ENCODE measurements around the gene ARHGEF39.
"Not testable (repeated sequence)": the region's sequence is repeated elsewhere in the genome, so short reads cannot be mapped to it uniquely, and the experiment has no call there.

The ARHGEF39 gene

DNA sequence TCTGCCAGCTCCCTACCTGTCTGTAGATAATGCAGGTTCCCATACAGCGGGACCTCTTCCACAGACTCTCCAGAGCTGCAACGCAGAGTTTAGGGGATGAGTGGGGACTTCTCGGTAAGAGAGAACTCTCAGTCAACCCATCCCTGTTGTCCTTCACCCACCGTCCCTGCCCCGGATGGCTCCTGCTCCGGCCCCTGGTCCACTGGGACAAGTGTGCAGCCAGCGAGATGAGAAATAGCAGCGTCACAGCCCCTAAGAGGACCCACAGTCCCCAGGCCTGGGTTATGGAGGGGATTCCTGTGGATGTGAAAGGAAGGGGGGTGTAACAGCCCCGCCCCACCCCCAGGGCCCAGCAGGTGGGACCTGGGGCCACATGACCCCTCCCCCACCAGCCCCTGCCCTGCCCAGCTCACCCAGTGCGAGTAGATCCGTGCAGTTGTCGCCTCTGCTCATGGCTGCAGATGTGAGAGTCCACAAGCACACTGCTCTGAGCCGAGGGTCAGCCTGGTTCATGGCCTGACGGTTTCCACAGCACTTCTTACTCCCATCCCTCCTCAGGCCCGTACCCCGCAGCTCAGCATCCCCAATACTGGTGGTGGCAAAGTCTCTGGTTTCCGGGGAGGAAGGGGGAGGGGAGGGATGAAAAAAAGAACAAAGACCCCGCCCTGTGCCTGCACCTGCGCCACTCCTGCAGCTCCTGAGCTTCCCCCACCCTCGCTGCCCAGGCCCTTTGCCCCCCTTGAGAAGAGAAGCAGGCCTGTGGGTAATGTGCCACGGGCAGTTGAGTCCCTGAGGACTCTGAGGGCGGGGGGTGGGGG lies 14.4 kb downstream of the ARHGEF39 start, which contains the start of gene SIT1:
Gene SIT1 (minus strand): TSS at position 591 of the 818 bp plus-strand sequence. CDS start 78 bp downstream, at position 513.
- DNase-seq (ENCODE audit: low read depth), result no peak

DNA sequence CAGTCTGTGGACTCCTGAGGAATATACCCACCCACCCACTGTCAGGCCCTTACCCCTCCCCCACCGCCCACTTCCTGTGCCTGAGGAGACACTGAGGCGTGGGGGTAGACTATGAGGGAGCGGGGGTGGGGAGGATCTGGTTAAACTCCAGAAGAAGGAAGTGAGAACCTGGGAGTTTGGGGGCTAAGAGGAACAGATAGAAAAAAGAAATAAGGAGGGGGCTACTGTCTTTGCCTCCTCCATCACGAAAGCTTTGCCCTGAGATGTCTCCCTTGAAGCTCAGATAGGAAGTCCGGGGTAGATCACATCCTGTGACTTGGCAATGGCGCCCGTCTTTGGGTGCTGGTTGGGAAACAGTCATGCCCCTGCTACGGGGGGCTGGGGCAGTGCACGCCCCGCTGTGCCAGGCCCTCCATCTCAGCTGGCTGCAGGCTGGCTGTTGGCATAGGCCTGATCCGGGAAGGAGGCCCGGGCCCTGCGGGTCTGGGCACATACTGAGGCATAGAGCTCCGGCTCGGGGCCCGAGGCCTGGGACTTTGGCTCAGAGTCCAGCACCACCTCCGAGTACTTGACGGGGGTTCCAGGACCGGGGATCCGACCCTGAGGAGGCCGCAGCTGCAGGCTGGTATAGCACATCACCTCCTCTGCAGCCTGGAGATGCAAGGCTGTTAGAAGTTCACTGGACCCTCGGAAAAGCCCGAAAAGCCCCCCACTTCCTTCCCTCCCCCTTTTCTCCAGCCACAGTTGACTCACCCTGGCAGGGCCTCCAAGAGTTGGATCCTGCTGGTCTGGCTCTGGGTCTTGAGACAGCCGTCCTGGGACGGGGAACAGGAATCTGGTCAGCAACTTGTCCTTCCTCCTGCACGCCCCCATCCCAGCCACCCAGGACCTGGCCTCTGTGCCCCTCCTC lies 15.3 kb downstream of the ARHGEF39 start:
- DNase-seq (ENCODE audit: low read depth), result no peak

DNA sequence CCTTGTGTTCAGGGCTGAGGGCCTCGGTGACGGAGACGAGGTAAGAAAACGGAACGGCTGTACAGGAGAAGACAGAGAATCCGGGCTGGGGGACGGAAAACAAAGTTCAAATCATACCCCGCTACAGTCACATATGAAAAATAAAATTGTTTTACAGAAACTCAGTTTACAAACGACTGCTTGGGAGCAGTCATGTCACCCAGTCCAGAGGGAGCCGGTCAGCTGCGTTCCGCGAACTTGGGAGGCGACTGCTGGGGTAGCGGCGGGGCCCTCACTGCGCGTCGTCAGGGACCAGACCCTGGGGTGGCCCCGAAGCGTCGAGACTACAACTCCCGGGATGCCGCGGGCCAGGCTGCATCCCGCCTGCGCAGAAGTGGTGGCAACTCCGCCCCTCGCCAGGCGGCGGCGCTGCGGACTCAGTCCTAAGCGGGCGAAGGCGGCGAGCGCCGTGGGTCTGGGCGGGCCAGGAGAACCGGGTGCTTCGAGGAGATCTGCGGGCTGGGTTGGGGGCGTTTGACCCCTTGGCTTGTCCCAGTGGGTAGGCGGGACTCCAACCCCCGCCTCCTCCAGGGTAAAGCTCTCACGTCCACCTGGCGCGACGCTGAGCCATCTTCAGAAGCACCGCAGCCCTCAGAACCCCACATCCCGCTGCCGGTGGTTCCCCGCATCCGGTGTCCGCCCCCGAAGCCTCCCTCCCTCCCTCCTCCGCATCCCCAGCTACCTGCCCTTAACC lies 18.3 kb downstream of the ARHGEF39 start:
- peak; percentile 91 for DNase-seq (ENCODE audit: low read depth)

GRCh38 chr9:35646153-35646532 lies 18.9 kb downstream of the ARHGEF39 start:
- no peak for DNase-seq (ENCODE audit: low read depth)

- not testable (repeated sequence) for DNase-seq (ENCODE audit: low read depth)
Observed at GRCh38 chr9:35645736-35646135, 19.3 kb downstream of the ARHGEF39 start.

DNA sequence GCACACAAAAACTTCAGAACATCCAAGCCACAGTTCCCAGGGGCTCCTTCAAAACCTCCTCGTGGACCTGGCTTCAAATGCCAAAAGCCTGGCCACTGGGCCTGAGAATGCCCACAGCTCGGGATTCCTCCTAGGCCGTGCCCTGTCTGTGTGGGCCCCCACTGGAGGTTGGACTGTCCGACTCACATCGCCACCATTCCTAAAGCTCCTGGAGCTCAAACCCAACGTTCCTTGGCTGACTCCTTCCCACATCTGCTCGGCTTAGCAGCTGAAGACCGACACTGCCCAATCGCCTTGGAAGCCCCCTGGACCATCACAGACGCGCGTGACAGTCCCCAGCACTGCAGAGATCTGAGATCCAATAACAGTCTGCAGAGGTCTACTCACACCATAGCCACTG lies 21.9 kb downstream of the ARHGEF39 start:
- DNase-seq (ENCODE audit: low read depth), result no peak

GRCh38 chr9:35641478-35641877 lies 23.5 kb downstream of the ARHGEF39 start:
- DNase-seq (ENCODE audit: low read depth), result not testable (repeated sequence)

DNA sequence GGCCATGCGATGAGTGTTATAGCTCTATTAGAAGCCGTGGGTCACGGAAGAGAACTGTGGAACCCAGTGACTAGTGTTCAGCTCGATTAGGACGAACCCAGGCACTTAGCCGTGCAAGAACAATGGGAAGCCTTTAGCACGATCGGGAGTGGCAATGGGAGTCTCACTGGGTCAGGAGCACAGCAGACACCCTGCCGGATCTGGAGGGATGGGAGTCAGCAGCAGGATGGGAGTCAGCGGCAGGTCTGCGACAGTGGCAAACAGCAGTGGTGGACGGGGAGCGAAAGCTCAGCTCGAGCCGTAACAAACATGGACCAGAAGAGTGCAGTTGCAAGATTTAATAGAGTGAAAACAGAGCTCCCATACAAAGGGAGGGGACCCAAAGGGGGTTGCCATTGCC lies 24.6 kb downstream of the ARHGEF39 start:
- not testable (repeated sequence) for DNase-seq (ENCODE audit: low read depth)

DNA sequence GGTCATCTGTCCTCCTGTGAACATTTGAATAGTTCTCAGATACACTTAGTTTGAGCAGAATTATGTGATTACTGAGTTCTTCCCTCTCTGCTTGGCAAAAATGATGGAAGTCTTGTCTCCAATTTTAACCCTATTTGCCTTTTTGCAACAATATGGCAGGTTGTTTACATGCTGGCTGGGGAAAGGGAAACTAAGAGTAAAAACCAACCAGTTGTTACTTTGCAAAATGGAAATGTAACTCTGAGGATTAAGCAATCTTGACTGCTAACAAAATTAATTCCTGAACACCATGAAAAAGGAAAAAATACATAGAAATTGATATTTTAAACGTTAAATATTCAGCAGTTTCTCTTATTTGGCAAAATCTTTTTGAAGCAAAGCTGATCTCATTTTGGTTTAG lies 25.4 kb downstream of the ARHGEF39 start:
- no peak for DNase-seq (ENCODE audit: low read depth)

- not testable (repeated sequence) for DNase-seq (ENCODE audit: low read depth)
Observed at GRCh38 chr9:35639225-35639624, 25.8 kb downstream of the ARHGEF39 start.

GRCh38 chr9:35638751-35639150 lies 26.2 kb downstream of the ARHGEF39 start:
- not testable (repeated sequence) for DNase-seq (ENCODE audit: low read depth)

DNA sequence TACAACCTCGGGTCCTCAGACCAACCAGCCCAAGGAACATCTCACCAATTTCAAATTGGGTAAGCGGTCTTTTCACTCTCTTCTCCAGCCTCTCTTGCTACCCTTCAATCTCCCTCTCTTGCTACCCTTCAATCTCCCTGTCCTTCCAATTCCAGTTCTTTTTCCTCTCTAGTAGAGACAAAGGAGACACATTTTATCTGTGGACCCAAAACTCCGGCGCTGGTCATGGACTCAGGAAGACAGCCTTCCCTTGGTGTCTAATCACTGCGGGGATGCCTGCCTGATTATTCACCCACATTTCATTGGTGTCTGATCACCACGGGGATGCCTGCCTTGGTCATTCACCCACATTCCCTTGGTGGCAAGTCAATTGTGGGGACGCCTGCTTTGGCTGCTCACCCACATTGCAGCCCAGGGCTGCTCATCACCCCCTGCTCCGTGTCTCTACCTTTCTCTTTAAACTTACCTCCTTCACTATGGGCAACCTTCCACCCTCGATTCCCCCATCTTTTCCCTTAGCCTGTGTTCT lies 27.5 kb downstream of the ARHGEF39 start:
- DNase-seq (ENCODE audit: low read depth), result not testable (repeated sequence)

GRCh38 chr9:35636877-35637246 lies 28.1 kb downstream of the ARHGEF39 start:
- not testable (repeated sequence) for DNase-seq (ENCODE audit: low read depth)

DNA sequence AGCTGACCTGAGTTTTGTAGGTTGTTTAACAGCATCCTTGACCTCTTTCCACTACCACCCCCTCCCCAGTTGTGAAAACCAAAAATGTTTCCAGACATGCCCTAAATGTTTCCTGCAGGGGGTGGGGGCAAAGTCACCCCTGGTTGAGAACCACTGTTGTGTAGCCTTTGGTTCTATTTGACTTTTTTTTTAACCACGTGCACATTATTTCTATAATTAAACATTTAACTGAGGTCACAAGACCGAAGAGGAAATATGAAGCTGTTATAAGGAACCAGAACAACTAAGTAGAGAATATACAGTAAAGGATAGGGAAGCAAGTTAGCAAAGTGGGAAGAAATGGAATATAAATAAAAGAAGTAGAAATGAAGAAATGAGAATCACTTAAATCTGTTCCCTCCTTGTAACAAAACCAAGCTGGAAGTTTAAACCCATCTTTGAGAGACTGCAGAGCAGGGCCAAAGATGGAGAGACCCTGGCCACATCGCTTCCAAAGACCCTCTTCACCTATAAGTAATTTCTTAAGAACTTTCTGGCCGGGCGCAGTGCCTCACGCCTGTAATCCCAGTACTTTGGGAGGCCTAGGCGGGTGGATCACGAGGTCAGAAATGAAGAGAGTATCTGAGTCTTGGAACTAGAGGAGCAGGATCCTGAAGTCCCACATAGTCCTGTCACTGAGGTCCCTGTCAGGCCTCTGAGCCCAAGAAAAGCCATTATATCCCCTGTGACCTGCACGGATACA lies 28.7 kb downstream of the ARHGEF39 start:
- DNase-seq (ENCODE audit: low read depth), result no peak

DNA sequence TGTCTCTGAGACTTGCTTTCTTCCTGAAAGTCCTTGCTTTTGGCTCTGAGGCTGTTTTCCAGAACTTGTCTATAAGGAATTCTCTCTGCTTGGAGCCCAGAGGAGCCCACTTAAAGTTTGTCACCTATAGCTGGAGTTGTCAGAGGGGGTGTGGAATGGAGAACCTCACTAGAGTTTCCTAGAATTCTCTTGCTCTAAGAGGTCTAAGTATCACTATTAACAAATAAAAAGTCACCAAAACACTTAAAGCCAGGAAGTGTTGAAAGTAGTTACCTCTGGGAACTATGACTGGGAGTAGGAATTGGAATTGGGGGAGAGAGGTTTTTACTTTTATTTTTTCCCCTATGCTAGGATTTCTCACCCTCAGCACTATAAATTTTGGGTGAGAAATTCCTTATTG lies 29.3 kb downstream of the ARHGEF39 start:
- no peak for DNase-seq (ENCODE audit: low read depth)

- no peak for DNase-seq (ENCODE audit: low read depth)
Observed at GRCh38 chr9:35629597-35629996, 35.4 kb downstream of the ARHGEF39 start.

DNA sequence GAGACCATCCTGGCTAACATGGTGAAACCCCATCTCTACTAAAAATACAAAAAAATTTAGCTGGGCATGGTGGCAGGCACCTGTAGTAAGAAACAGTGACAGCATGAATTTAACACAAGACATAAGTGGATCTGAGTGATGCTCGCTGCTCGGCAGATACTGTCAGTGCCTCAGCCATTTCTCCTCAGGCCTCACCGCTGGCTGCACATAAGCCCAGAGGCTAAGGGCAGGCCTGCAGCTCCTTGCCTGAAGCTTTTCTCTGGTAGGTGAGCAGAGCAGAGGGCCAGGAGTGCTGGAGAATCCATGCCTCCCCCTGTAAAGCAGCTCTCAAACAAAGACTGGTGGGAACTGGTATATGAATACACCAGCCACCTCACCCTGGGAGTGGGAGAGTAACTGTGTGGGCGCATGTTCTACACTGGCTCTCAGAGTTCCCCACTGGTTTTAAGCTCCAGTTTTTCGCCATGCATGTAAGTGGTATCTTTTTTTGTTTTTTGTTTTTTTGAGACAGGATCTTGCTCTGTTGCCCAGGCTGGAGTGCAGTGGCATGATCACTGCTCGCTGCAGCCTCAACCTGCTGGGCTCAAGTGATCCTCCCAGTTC lies 36.5 kb downstream of the ARHGEF39 start:
- no peak for DNase-seq (ENCODE audit: low read depth)

DNA sequence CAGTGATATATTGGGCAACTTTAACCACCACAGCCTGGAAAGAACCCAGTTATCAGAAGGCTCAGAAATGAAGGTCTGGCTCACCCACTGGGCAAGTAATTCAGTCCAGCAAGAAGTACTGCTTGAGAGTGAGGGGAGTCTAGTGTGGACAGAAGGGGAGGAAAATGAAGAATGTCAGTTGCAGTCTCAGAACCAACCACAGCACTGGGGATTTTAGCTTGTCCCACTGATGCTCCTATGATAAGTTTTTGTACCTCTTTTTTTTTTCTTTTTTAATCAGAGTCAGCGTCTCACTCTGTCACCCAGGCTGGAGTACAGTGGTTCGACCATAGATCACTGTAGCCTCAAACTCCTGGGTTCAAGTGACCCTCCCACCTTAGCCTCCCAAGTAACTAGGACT lies 37.4 kb downstream of the ARHGEF39 start:
- no peak for DNase-seq (ENCODE audit: low read depth)

DNA sequence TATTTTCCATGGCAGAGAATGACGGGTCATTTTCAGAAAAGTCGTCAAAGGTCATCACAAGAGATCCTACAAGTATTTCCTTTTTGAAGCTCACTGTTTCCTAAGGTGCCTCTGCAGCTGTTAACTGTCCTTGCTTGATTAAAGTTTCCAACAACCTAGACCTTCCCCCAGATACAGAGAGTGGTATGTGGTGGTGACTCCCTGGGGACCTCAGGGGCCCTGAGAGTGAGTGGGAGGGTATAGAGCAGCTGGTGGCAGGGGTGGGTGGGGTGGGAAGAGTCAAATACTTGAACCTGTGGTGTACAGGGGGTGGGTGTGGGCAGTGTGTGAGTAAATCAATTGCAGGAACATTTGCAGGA lies 45.2 kb downstream of the ARHGEF39 start:
- no peak for DNase-seq (ENCODE audit: low read depth)

- DNase-seq (ENCODE audit: low read depth), result no peak
Observed at GRCh38 chr9:35618854-35619799, 45.9 kb downstream of the ARHGEF39 start.

All from activated T-cell treated with anti-CD3 and anti-CD28 coated beads for 48 hours (primary cell).